ENCODE measurements around the gene ADD3. TPM values are rescaled to one million over a fixed set of nuclear protein-coding genes. Genes with fewer than 3 reads are reported as not detected.

Gene ADD3
- total RNA-seq, 1 experiment from 2014 or later = 86.7 TPM

GRCh38 chr10:110006358-110007160, 1.2 kb upstream of the ADD3 start (continued):
- TF ChIP-seq MXD4 (CRISPR knock-in tag; IDR thresholded peaks at IDR 0.05; ENCODE audit: borderline replicate concordance) = no peak
- TF ChIP-seq ZNF138 (CRISPR knock-in tag; conservative IDR thresholded peaks at IDR 0.05) = no peak
- no peak for TF ChIP-seq RORB (CRISPR knock-in tag; IDR thresholded peaks at IDR 0.05)
- no peak for TF ChIP-seq IRF2 (CRISPR knock-in tag; IDR thresholded peaks at IDR 0.05; ENCODE audit: borderline replicate concordance, low read depth)
- no peak for TF ChIP-seq ZNF425 (CRISPR knock-in tag; conservative IDR thresholded peaks at IDR 0.05)

GRCh38 chr10:110007161-110007700, 553 bp upstream of the ADD3 start:
- DNase-seq (ENCODE audit: low spot score) (peak; percentile 14), ATAC-seq (peak; percentile 8)
- ChIA-PET CTCF (interaction anchor here (0.6 to 2.1 kb wide), 11 partner anchors 9 to 234 kb away, joined by 3 to 15 read pairs (median 4); no protein-coding TSS in a partner anchor), POLR2A (interaction anchor here (0.7 to 1.5 kb wide), 7 partner anchors 26 to 204 kb away, joined by 3 to 9 read pairs (median 5); partner anchors contain the start of gene XPNPEP1)
- H3K4me3 Mint-ChIP-seq = no peak overlapping the region
- peaks cover 58% of the 10 kb centered on the region for H3K4me1 Mint-ChIP-seq
- TF ChIP-seq FOXP1 (CRISPR knock-in tag; IDR thresholded peaks at IDR 0.05; ENCODE audit: borderline replicate concordance) (0 out of 2 replicates have a peak, but pooled peaks have one; percentile 33), ZBTB43 (CRISPR knock-in tag; IDR thresholded peaks at IDR 0.05) (no peak), ETV6 (CRISPR knock-in tag; IDR thresholded peaks at IDR 0.05) (0 out of 2 replicates have a peak, but pooled peaks have one; percentile 19), CBFB (CRISPR knock-in tag; IDR thresholded peaks at IDR 0.05; ENCODE audit: low read depth) (0 out of 2 replicates have a peak, but pooled peaks have one; percentile 34), ESRRA (CRISPR knock-in tag; IDR thresholded peaks at IDR 0.05; ENCODE audit: borderline replicate concordance) (no peak), TEAD1 (CRISPR knock-in tag; IDR thresholded peaks at IDR 0.05) (0 out of 2 replicates have a peak, but pooled peaks have one; percentile 22), NFATC4 (CRISPR knock-in tag; IDR thresholded peaks at IDR 0.05) (no peak), SMAD3 (CRISPR knock-in tag; IDR thresholded peaks at IDR 0.05; ENCODE audit: borderline replicate concordance) (no peak), HMGA2 (CRISPR knock-in tag; IDR thresholded peaks at IDR 0.05) (no peak), E2F5 (CRISPR knock-in tag; IDR thresholded peaks at IDR 0.05) (0 out of 2 replicates have a peak, but pooled peaks have one; percentile 11), ZNF512 (CRISPR knock-in tag; IDR thresholded peaks at IDR 0.05; ENCODE audit: borderline replicate concordance) (no peak), ATF3 (CRISPR knock-in tag; conservative IDR thresholded peaks at IDR 0.05) (no peak), ZMAT4 (CRISPR knock-in tag; IDR thresholded peaks at IDR 0.05) (no peak)
- H3K36me3 Mint-ChIP-seq = no peaks in the 10 kb centered on the region
- peak overlapping the region; percentile 35; the same call in 1 of the 2 replicates for H3K27ac Mint-ChIP-seq
- H3K27me3 Mint-ChIP-seq (ENCODE audit: low read depth) = no peaks in the 10 kb centered on the region
- no peaks in the 10 kb centered on the region for H3K9me3 Mint-ChIP-seq

Data from WTC11 (cell line).